Right cardiac atrium (tissue), 5 donors: Measurements from ENCODE around the gene KRT40. TPM values are rescaled to one million over a fixed set of nuclear protein-coding genes. Genes with fewer than 3 reads are reported as not detected.

ENCODE experiments used
- ATAC-seq, 2 donors: fragments of 200-7000 bp; cut with Tn5 transposase; one replicate each; pipeline versions ENCODE4 v1.8.0 to v1.9.1; 2020; ENCODE audit warnings: moderate library complexity in 2 of 2, mild to moderate bottlenecking in 1 of 2
- DNase-seq, 3 donors: peaks; one replicate each; pipeline ENCODE4 v3.0.0-alpha.2; 2020
- H3K27ac ChIP-seq: one replicate; pipeline ENCODE4 v1.5.1; 2013; ENCODE audit warnings: mild to moderate bottlenecking, low read length, control low read depth, moderate library complexity
- H3K27me3 ChIP-seq: one replicate; pipeline ENCODE4 v1.6.1; 2013; ENCODE audit not compliant: control insufficient read depth, insufficient read depth
- H3K4me1 ChIP-seq: one replicate; pipeline ENCODE4 v1.6.1; 2013; ENCODE audit warnings: low read length; ENCODE audit not compliant: control insufficient read depth, insufficient read depth
- H3K4me3 ChIP-seq: one replicate; pipeline ENCODE4 v1.5.1; 2013; ENCODE audit warnings: low read length, control low read depth
- H3K9me3 ChIP-seq: one replicate; pipeline ENCODE4 v1.6.1; 2013; ENCODE audit warnings: low read length; ENCODE audit not compliant: control insufficient read depth
- WGBS: extraction: QIAGEN DNeasy Blood & Tissue Kit; methylation state at CpG from one replicate; pipeline ENCODE4 v1.1.7; 2013; 5-methylcytosine and 5-hydroxymethylcytosine counted together
- intact Hi-C, 4 donors: fragments of 100-400 bp; cut with DNase I; formaldehyde crosslinking; loops; one replicate each; pipeline versions ENCODE4 v1.11.0 to v1.14.0; 2022 to 2023
- polyA plus RNA-seq: library from polyadenylated mRNA; stranded (reverse); fragments of 200-250 nt; gene quantifications from one replicate; pipeline ENCODE4 v1.2.3, GENCODE V29; 2013
- total RNA-seq, 4 donors: library from RNA; stranded (reverse); fragmentation: NEBNext Ultra II Directional; extraction: Animal tissue kit (Norgen Biotek cat#: 25700); gene quantifications; one replicate each; pipeline ENCODE4 v1.2.1, GENCODE V29; 2021
- donor health status: healthy with polysubstance abuse.
- donor health status: DM: no; HTN: yes; CAD: no.
- donor health status: DM: no; HTN: no; CAD: no.
- donor health status: DM: no; HTN: yes; CAD: no; lungs with severe emphysema.
- donor health status: DM: yes; HTN: yes; CAD: no.

Gene KRT40
- total and polyA plus RNA-seq, 5 donors = not detected

- ATAC-seq (no peak), DNase-seq (no peak)
- H3K27me3 ChIP-seq = no peaks in the 10 kb centered on the region
- no peaks in the 10 kb centered on the region for H3K4me1 ChIP-seq
- no peaks in the 10 kb centered on the region for H3K9me3 ChIP-seq
- H3K27ac ChIP-seq = no peak overlapping the region
- intact Hi-C loops = no loop called here
- no peak overlapping the region for H3K4me3 ChIP-seq
- 89% methylated on average over 1 of the region's 1 CpG for WGBS
Measured at GRCh38 chr17:40967582-40967981, 16.5 kb downstream of the KRT40 start.

- Histone ChIP-seq H3K9me3 (no peaks in the 10 kb centered on the region), H3K4me3 (no peak within 1 kb of the TSS), H3K27me3 (no peaks in the 10 kb centered on the region), H3K4me1 (no peaks in the 10 kb centered on the region), H3K27ac (no peak within 1 kb of the TSS)
- no peak for ATAC-seq
- no peak for DNase-seq
- 62% methylated on average over 1 of the region's 1 CpG for WGBS
- intact Hi-C loops = no loop called here
Measured at GRCh38 chr17:40966848-40967247, 17.3 kb downstream of the KRT40 start, which contains the start of gene KRT39. TSS of gene KRT39 (minus strand) at chr17:40966948. CDS start at chr17:40966856, 92 bp downstream.

- no peak overlapping the region for H3K27ac ChIP-seq
- no peak overlapping the region for H3K4me3 ChIP-seq
- WGBS = 60% methylated on average over 1 of the region's 1 CpG
- no peaks in the 10 kb centered on the region for H3K4me1 ChIP-seq
- no peaks in the 10 kb centered on the region for H3K9me3 ChIP-seq
- ATAC-seq (no peak), DNase-seq (no peak)
- intact Hi-C loops = no loop called here
- H3K27me3 ChIP-seq = no peaks in the 10 kb centered on the region
Measured at GRCh38 chr17:40963838-40964237, 20.3 kb downstream of the KRT40 start.

GRCh38 chr17:40962059-40962561, 22.0 kb downstream of the KRT40 start:
- no peaks in the 10 kb centered on the region for H3K27me3 ChIP-seq
- no peaks in the 10 kb centered on the region for H3K4me1 ChIP-seq
- H3K4me3 ChIP-seq = no peak overlapping the region
- intact Hi-C loops = no loop called here
- DNase-seq (no peak), ATAC-seq (no peak)
- WGBS = 87% methylated on average over 4 of the region's 4 CpGs
- H3K9me3 ChIP-seq = no peaks in the 10 kb centered on the region
- H3K27ac ChIP-seq = no peak overlapping the region

- ATAC-seq = no peak
- DNase-seq = no peak
- H3K4me1 ChIP-seq = no peaks in the 10 kb centered on the region
- H3K27ac ChIP-seq = no peak overlapping the region
- intact Hi-C loops = no loop called here
- no peaks in the 10 kb centered on the region for H3K27me3 ChIP-seq
- H3K9me3 ChIP-seq = no peaks in the 10 kb centered on the region
- WGBS = 84% methylated on average over 1 of the region's 1 CpG
- no peak overlapping the region for H3K4me3 ChIP-seq
Measured at GRCh38 chr17:40961591-40961990, 22.5 kb downstream of the KRT40 start.

- Histone ChIP-seq H3K4me1 (no peaks in the 10 kb centered on the region), H3K27ac (no peak overlapping the region), H3K4me3 (no peak overlapping the region), H3K9me3 (no peaks in the 10 kb centered on the region), H3K27me3 (no peaks in the 10 kb centered on the region)
- WGBS = 42% methylated on average over 10 of the region's 10 CpGs
- intact Hi-C loops = no loop called here
- ATAC-seq = no peak
- peak in 1 of 3 donors; percentile 45 for DNase-seq
Measured at GRCh38 chr17:40960144-40960543, 24.0 kb downstream of the KRT40 start.

- 75% methylated on average over 12 of the region's 12 CpGs for WGBS
- Histone ChIP-seq H3K27me3 (no peaks in the 10 kb centered on the region), H3K9me3 (no peaks in the 10 kb centered on the region)
Measured at GRCh38 chr17:40958086-40958953, 25.8 kb downstream of the KRT40 start.

GRCh38 chr17:40956401-40957254, 27.5 kb downstream of the KRT40 start:
- no peaks in the 10 kb centered on the region for H3K27me3 ChIP-seq
- no peak for ATAC-seq
- no peaks in the 10 kb centered on the region for H3K9me3 ChIP-seq
- no peak overlapping the region for H3K27ac ChIP-seq
- intact Hi-C loops = no loop called here
- no peak for DNase-seq
- H3K4me3 ChIP-seq = no peak overlapping the region
- no peaks in the 10 kb centered on the region for H3K4me1 ChIP-seq
- 75% methylated on average over 8 of the region's 8 CpGs for WGBS

More at GRCh38 chr17:40958086-40958953, 25.8 kb downstream of the KRT40 start:
- intact Hi-C loops = no loop called here
- Histone ChIP-seq H3K4me1 (no peaks in the 10 kb centered on the region), H3K27ac (no peak overlapping the region), H3K4me3 (no peak overlapping the region)
- no peak for ATAC-seq
- DNase-seq = no peak

GRCh38 chr17:40953881-40954280, 30.2 kb downstream of the KRT40 start:
- H3K27ac ChIP-seq = no peak overlapping the region
- WGBS = 80% methylated on average over 2 of the region's 2 CpGs
- no peaks in the 10 kb centered on the region for H3K27me3 ChIP-seq
- DNase-seq = no peak
- no peak for ATAC-seq
- H3K9me3 ChIP-seq = no peaks in the 10 kb centered on the region
- no peaks in the 10 kb centered on the region for H3K4me1 ChIP-seq
- intact Hi-C loops = no loop called here
- no peak overlapping the region for H3K4me3 ChIP-seq

- ATAC-seq = no peak
Measured at GRCh38 chr17:40952661-40953060, 31.5 kb downstream of the KRT40 start.

GRCh38 chr17:40952154-40952553, 32.0 kb downstream of the KRT40 start:
- H3K9me3 ChIP-seq = no peaks in the 10 kb centered on the region
- DNase-seq = no peak
- H3K4me3 ChIP-seq = no peak overlapping the region
- no peak overlapping the region for H3K27ac ChIP-seq
- intact Hi-C loops = no loop called here
- ATAC-seq = no peak
- no peaks in the 10 kb centered on the region for H3K27me3 ChIP-seq
- 80% methylated on average over 2 of the region's 2 CpGs for WGBS
- H3K4me1 ChIP-seq = no peaks in the 10 kb centered on the region

More at GRCh38 chr17:40952661-40953060, 31.5 kb downstream of the KRT40 start:
- H3K9me3 ChIP-seq = no peaks in the 10 kb centered on the region
- WGBS = 61% methylated on average over 1 of the region's 1 CpG
- no peaks in the 10 kb centered on the region for H3K27me3 ChIP-seq
- no peak overlapping the region for H3K27ac ChIP-seq
- H3K4me1 ChIP-seq = no peaks in the 10 kb centered on the region
- intact Hi-C loops = no loop called here
- no peak overlapping the region for H3K4me3 ChIP-seq
- no peak for DNase-seq
